ENCODE measurements around the gene S1PR3.

Gene S1PR3

DNA sequence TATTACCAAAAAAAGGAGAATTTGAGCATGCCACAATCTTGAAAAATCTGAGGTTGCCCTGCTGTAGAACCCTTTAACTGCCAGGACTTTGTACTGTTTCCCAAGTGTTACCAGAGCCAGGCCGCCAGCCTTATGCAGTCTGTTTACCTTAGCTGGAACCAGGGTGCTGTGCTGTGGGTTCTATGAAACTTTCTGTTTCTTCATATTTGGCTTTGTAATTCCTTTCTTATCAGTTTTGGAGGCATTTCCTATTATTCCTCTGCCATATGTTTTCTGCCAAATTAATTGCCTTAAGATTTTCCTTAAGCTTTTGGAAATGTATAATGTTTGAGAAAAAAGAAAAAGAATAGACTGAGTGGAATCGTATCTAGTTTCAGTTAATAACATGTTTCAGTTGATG, 2.1 kb downstream of the S1PR3 start:
- DNase-seq, result no peak

DNA sequence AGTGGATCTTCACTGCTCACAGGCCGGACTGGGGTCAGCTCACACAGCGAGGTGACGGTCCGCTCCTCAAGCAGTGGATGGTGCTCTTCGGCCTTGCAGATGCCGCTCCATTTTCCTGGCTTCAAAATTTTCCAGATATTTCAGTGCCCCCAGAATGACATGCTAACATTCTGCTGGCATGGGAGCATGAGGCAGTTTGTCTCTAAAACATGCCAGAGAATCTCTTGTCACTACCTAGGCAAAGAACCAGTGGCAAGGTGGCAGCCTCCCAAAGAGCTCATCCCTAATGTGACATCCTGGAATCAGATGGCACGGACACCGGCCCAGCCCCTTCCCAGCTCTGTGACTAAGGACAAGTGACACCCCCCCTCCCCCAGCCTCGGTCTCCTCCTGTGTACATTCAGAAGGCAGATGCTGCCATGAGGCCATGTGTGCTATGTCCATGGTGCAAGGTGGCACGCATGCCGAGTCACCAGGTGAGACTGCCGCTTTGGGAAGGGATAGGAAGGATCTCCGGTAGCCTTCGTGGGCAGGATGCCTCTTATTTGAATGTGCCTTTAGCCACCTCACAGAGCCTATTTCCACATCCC, 2.7 kb downstream of the S1PR3 start:
- no peak for DNase-seq

DNA sequence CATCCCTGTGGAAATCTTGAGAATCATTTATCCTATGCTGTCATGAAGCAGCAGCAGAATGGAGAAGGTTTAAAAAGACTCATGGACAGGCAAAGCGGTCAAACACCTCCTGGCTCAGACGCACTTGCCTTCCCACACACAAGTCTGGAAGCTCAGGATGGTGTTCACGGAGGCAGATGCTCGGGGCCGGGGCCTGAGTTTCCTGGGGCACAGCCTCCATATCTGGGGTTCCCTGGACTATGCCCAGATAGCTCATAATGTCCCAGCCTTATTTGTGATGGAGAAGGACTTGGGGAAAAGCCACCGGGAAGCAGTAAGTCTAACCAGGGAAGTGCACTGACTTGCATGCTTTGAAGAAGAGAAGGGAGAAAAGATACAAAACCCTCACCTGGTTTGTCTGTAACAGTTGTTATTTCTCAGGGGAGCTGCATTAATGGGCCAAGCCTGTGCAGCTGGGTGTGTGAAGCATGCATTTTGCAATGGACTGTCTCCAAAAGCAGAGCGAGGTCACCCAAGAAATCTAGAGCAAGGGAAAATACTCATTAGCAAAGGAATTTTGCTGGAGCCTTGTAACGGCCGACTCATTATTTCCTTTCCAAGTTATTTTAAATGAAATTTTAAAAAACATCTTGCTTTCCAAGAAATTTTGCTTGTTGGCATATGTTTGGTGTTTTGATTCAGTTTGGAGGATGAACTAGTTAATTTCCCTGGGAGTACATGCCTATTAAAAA, 3.4 kb downstream of the S1PR3 start:
- no peak for DNase-seq

DNA sequence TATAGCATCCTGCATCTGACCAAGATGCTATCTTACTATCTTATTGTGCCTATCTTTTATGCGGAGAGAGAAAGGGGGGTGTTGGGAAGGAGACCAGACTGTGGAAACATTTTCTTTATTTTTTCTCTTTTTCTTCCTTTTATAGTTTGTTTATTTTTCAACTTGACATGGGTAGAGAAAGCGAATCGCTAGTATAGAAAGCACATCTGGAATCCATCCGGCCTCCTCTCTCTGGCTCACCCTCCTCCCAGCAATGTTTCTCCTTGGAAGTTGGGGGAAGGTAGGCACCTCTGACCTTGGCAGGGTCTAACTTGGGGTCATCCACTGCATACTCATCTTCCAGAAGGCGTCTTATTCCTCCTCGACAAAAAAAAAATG, 3.9 kb downstream of the S1PR3 start:
- DNase-seq, result no peak

DNA sequence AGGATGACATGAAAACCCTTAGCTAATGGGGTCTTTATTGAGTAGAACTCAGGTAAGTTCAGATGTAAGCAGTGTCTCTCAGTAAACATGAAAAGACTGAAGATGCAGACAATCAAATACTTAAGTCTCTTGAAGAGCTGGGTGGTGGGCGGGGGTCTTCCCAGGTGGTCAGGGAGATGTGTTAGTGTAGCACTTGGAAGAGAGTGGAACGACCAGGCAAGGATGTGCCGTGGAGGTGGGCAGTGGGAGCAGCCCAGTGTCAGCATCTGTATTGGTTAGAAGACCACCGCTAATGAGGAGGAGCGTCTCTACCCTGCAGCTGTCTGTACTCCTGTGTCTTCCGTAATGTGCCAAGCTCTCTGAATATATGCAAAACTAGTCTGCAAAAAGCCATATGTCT, 4.4 kb downstream of the S1PR3 start:
- DNase-seq, result no peak

DNA sequence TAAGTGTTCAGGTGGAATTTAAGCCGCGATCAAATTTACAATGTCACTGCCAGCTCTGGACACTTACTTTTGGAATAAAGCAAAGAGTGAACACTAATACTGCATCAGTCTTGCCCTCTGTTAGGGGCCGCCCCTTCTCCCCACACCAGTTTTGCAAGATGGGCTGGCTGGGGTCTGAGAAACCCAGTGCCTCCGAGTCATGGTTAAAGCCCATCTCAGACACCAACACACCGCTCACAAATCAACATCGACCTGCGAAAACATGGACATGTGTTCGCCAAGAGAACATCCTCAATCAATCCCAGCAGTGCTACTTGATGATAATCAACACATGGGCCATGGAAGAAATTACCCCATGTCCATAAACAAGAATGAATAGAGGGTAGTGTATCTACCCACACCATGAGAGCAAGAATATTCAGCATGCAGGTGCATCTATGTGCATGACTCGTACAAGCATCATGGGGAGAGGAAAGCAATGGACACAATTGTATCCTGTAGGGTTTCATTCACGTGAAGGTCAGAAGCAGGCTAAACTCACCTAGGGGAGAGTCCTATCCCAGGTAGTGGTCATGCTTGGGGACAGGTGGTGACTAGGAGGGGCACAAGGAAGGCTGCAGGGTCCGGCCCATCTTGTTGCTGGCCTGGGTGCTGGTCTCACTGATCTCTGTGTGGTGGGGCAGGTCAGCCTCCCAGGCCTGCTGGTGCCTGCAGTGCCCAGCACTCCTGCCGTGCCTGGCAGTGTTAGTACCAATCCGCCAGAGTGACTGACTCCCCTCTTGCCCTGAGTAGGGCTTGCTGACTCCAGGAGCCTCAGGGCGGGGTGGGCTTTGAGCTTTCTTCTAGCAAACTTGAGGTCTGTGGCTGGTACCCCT, 5.0 kb downstream of the S1PR3 start:
- no peak for DNase-seq

DNA sequence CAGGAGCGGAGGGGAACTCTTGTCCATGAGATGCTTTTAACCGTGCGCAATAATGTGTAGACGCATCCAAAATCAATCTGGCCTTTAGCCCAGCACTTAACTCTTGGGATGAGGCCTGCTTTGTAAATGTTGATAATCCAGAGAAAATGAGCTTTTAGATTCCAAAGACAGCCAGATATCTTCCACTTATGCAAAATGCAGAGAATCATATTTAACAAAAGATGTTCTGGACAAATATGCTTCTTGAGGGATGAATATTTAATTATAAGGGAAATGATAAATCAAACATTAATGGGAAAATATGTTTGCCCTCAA, 5.6 kb downstream of the S1PR3 start:
- no peak for DNase-seq

DNA sequence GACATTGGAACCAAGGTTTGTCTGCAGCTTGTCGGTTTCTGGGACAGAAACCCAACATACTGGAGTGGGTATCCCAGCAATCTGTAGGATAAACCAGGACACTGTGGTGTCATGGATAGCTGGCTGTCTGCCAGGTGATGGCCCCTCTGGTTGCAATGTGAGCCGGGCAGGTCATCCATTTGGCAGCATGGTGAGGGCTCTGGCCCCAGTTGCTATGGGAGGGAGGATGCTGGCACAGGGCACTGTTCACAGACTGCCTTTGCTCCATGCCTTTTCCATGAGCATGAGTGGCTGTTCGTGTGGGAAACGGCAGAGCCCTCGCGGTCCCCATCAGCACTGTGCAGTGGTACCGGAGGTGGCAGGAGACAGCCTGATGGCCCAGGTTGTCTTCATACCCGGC, 6.4 kb downstream of the S1PR3 start:
- DNase-seq, result no peak

DNA sequence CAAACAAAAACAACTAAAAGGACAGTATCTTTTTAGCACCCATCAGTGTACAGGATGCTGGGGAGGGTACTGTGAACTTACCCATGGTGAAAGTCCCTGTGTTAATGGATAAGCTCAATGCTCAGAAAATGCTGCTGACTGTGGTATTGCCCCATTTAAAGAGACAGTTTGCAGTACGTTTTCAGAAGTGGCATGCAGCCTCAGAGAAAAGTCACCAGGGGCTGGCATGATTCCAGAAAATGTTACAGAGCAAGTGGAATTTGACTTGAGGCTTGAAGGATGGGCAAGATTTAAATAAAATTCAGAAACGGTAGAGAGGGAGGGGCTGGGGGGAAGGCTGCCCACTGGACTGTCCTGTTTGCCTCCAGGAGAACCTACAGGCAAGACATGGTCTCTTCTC, 7.2 kb downstream of the S1PR3 start:
- DNase-seq, result peak; percentile 34 to 39

DNA sequence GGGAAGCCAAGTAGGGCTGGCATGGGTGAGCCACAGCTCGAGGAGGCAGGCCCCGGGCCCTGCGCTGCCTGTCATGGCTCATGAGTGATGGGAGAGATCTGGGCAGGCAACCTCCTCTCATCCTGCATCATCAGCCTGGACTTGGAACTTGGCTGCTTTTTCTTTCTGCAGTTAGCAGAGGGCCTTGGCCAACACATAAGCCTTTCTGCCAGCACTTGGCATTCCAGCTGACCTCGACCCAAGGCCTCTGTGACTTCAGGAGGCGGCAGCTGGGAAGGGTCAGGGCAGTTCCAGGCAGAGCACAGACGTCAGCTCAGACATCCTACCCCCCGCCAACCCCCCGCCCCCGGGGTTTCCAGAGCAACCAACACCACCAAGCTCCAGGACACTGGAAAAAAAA, 7.6 kb downstream of the S1PR3 start:
- DNase-seq, result no peak

DNA sequence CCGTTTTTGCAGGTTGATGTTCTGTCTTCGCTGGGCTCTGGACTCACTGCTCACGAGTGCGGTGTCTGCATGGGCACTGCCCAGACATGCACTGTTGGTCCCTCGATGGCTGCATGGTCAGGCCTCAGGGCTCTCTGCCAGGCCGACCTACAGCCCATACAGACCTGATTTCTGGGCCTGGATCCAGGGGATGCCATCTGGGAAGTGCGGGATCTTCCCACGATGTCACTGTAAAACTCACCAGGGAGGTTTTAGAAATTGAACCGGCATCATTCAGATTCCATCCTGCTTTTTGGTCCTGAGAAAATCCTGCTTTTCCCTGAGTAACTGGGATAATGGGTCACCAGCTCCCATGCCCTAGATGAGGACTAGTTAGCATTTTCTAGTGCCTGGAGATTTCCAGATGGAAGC, 9.1 kb downstream of the S1PR3 start:
- DNase-seq, result no peak

DNA sequence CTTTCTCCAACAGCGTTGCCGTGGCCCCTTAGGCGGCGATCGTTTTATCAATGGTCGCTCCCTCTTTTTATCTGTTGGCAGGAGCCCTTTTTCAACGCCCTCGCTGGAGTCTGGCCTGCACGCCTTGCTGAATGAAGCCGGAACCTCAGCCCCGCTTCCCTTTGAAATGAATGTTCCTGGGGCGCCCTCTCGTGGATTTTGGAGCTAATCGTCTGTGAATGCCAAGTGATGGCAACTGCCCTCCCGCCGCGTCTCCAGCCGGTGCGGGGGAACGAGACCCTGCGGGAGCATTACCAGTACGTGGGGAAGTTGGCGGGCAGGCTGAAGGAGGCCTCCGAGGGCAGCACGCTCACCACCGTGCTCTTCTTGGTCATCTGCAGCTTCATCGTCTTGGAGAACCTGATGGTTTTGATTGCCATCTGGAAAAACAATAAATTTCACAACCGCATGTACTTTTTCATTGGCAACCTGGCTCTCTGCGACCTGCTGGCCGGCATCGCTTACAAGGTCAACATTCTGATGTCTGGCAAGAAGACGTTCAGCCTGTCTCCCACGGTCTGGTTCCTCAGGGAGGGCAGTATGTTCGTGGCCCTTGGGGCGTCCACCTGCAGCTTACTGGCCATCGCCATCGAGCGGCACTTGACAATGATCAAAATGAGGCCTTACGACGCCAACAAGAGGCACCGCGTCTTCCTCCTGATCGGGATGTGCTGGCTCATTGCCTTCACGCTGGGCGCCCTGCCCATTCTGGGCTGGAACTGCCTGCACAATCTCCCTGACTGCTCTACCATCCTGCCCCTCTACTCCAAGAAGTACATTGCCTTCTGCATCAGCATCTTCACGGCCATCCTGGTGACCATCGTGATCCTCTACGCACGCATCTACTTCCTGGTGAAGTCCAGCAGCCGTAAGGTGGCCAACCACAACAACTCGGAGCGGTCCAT, 10.0 kb downstream of the S1PR3 start:
- peak; percentile 64 to 70 for DNase-seq

DNA sequence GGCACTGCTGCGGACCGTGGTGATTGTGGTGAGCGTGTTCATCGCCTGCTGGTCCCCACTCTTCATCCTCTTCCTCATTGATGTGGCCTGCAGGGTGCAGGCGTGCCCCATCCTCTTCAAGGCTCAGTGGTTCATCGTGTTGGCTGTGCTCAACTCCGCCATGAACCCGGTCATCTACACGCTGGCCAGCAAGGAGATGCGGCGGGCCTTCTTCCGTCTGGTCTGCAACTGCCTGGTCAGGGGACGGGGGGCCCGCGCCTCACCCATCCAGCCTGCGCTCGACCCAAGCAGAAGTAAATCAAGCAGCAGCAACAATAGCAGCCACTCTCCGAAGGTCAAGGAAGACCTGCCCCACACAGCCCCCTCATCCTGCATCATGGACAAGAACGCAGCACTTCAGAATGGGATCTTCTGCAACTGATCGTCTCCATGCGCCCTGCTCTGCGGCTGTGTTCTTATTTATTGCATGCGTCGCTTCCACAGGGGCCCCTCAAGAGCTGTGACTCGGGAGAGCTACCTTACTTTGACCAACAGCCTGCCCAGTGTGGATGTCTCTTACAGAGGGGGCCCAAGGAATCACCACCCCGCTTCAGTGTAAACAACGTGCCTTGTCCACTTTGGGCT, 10.8 kb downstream of the S1PR3 start:
- no peak for DNase-seq

DNA sequence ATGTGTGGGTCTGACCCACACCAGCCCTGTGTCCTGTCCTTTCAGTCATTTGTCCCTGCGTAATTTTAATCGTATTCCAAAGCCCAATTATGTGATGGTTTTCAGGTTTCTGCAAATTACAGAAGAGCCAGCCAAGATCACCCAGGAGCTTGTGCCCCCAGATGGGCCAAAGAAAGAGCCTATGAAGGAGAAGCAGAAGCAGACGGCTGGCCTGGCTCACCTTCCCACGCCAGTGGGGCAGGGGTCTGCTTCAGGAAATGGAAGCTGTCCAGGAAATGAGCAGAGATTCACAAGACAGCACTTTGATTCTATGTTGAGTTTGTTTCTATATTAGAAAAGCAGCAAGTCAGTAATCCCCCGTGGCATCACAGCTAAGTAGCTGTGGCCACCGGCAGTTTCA, 11.7 kb downstream of the S1PR3 start:
- DNase-seq, result no peak

DNA sequence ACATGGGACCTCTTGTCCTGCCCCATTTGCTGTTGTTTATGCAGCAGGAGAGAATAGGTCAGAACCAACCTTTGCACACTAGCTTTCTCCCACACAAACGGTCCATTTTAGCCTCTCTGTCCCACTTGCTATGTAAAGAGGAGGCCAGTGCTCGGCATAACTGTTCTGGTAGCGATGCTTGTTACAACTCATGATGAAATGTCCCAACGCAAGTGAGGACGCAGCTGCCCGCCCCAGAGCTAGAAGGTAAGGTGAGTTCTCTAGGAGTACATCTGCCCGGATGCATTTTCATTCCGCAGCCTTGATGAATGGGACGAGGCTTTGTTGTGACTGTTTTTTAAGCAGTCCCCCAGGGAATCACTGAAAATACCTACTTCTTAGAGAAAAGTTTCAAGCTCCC, 14.1 kb downstream of the S1PR3 start:
- DNase-seq, result no peak

DNA sequence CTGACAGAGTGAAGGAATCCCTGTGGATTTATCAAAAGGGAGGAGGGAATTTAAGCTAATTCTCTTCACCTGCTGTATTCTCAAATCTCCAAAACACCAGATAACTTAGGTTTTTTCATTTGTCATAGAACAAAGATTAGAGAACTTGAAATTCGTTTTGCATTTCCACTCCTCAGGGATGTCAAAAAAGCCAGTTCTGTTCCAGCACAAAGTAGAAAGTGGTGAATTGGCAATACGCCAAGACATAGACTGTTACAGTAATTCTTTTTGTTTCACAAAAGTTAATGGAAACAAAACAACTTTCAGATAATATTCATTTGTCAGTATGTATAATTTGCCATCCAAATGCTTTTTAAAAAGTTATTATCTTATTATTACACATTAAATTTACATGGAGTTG, 15.0 kb downstream of the S1PR3 start:
- DNase-seq, result no peak

DNA sequence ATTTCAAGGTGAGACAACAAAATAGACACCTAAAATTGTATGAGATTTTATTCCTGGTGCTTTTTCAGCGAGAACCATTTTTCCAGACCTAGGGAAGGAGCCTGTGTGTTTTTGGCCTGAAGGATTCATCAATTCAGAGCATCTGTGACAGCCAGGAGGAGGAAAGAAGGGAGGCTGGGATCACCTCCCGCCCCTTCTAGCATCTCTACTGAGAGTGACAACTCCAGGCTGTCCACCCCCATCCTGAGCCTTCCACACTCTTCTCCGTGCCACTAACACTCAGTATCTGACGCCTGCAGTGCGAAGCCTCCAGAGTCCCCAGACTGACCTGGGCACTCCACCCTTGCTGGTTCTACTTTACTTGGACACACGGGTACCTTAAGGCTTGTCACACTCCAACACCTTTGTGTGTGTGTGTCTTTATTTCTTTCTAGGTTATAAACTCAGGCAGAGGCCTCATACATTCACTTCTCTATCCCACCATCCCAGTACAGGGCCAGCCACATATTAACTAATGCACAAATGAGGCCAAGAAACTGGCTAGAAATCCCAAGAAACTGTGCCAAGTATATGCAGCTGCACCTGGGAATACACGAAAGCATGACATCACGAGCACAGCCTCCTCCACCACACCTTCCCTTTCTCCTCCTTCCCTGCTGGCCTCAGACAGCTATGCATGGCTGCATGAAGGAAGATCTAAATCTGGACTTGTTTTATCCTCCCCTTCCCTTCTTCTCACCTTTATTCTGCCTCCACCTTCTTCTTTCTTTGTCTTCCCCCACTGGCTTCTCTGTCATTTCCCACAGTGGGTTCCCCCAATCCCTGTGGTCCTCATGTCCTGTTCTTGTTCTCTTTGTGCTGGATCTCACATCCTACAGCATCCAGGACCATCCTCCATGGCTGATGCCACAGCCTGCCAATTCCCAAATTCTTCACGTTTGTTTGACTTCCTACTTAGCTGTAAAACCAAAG, 16.0 kb downstream of the S1PR3 start:
- DNase-seq, result no peak

DNA sequence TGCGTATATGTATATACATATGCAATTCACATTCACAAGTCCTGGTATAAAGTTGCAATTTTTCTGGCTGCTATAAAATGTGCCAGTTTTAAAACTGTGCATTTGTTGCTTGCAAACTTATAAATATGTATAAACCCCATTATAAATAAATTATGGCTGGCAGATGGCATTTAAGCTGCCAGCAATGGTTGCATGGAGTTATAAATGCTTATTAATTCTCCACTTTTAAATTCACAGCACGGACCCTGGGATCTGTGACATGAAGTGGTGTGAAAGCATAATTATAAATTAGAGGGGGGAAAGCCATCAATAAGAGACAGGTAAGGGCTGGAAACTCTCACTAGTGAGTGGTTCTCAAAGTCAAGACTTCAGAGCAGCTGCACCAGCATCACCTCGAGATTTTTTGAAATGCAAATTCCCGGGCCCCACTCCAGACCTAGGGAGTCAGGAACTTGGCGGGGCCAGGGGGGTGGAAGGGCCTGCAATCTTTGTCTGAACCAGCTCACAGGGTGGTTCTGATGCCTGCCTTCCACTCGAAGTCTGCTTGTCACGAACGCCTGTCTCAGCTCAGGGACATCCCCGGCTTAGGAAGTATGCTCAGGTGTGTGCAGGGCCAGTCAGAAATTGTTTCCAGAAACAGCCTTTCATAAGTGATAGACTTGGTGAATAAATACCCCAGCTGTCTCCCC, 16.9 kb downstream of the S1PR3 start:
- no peak for DNase-seq

DNA sequence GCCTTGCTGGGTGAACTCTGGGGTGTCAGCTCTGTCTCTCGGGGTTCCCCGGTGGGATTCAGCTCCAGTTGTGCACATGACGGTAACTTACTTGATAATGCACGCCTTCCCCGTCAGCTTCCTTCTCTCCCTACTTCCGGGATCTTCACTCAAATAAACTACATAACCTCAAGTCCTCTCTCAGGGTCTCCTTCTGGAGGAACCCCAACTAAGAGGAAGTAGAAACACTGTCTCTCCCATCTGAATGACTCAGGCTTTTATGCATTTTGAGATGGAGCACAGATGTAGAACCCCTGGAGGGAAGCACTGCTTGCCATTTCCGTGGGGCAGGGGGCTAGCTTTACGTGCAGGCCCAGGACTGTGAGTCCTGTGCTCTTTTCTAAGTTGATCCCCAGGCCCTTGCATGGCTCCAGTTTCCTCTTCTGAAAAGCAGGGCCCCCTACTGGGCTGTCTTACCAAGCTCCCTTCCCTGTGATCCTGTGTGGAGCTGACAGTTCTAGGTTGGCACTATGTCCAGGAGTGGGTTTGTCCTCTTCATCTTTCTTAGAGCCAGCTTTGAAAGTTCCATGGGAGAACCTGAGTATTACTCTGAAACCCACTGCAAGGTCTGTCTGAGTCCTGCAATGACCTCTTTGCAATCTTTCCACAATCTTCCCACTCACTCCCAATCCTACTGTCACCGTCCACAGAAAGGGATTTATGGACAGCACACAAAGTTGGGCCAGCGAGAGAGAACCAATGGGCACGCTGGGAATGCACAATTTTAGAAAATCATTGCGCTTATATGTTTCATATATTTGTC, 17.7 kb downstream of the S1PR3 start:
- DNase-seq, result peak in 1 of 2 experiments; percentile 5

DNA sequence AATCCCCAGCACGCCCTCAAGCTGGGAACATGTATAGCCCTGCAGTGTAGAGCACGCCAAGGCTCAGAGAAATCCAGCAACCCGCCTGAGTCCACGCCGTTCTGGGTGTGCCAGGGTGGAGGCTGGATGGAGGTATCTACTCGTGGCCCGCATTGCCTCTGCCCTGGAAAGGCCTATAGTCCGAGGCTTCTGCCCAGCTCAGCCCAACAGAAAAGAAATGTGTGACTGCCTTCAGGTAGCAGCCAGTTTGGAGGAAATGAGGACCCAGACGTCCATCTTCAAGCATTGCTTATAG, 18.2 kb downstream of the S1PR3 start:
- no peak for DNase-seq
